GM18526 (cell line): ENCODE measurements around the gene RABEP1.

Experiments
- POLR2A ChIP-seq: IDR thresholded peaks from 3 replicates; pipeline ENCODE4 v1.6.1; 2011; ENCODE audit not compliant: insufficient read length; ENCODE audit errors: extremely low read depth

Gene RABEP1

DNA sequence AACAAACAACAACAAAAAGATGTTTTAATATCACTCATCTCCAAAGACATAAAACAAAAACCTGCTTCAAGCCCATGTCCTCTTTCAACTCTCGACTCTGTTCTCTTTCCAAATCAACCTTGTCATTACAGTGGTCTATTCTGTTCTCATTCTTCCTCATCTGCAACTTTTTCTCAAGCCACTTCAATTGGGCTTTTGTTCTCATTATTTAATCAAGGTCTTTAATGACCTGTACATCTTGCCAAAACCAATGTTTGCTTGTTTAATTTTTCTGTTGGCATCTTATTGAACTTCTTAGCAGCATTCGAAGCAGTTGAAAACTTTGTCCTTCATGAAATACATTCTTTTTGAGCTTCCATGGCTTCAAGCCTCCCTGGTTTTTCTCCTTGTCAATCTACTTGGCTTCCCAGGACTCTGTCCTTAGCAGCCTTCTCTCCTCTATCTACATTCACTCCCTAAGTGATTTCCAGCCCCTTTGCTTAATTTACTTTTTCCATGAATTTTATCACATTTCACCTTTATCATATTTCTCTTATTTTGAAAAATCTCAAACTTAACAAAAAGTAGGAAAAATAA lies 19.6 kb upstream of the RABEP1 start:
- no peak for TF ChIP-seq POLR2A

DNA sequence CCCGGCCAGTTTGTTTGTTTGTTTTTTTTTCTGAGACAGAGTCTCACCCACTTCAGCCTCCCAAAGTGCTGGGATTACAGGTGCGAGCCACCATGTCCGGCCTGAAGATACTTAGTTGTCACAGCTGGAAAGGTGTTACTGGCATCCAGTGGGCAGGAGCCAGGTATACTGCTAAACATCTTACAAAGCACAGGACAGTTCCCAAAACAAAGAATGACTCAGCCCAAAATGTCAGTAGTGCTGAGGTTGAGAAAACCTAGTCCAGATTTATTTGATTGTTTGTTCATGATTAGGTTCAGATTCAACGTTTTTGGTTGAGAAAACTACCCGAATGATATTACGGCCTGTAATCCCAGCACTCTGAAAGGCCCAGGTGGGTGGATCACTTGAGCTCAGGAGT lies 18.6 kb upstream of the RABEP1 start:
- no peak for TF ChIP-seq POLR2A

GRCh38 chr17:5264893-5265292 lies 17.2 kb upstream of the RABEP1 start:
- TF ChIP-seq POLR2A: no peak

GRCh38 chr17:5269241-5269960 lies 12.7 kb upstream of the RABEP1 start:
- no peak for TF ChIP-seq POLR2A

DNA sequence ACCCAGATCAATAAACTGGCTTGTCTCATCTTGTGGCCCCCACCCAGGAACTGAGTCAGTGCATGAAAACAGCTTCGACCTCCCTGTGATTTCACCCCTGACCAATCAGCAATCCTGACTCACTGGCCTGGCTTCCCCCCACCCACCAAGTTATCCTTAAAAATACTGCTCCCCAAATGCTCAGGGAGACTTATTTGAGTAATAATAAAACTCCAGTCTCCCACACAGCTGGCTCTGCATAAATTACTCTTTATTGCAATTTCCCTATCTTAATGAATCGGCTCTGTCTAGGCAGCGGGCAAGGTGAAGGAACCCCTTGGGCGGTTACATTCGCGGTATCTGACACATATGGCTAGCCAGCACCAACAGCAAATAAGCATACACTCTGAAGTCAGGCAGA lies 9.8 kb upstream of the RABEP1 start:
- no peak for TF ChIP-seq POLR2A

- TF ChIP-seq POLR2A: no peak
Measured at GRCh38 chr17:5282642-5283217, 646 bp downstream of the RABEP1 start.

GRCh38 chr17:5283571-5284315 lies 1.7 kb downstream of the RABEP1 start:
- TF ChIP-seq POLR2A: no peak

DNA sequence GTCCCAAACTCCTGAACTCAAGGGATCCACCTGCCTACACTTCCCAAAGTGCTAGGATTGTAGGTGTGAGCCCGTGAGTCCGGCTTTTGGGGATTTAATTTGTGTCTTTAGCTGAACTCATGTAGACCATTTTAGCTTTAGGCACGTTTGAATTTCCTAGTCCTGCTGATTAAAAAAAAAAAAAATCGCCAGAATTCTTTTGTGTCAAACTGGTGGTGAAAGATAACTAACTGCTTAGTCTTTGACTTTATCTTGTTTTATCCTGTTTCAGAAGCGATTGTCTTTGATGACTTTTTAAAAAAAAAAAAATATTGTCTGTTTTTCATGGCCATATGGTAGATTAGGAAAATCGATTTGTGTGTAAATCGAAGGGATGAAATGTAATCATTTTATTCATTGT lies 2.6 kb downstream of the RABEP1 start:
- TF ChIP-seq POLR2A: no peak

DNA sequence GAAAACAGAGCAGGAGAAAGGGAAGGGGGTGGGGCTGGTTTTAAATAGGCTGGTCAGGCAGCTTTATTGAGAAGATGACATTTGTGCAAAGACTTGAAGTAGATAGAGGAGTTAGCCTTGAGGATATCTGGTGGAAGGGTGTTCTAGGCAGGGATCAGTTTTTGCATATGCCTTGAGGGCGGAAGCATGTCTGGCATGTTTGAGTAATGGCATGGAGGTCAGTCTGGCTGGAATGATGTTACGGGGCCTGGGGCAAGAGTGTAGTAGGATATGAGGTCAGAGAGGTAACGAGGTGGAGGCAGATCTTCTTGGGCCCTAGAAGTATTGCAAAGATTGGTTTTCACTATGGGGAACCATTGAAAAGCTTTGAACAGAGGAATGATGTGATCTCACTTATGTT lies 4.8 kb downstream of the RABEP1 start:
- no peak for TF ChIP-seq POLR2A

DNA sequence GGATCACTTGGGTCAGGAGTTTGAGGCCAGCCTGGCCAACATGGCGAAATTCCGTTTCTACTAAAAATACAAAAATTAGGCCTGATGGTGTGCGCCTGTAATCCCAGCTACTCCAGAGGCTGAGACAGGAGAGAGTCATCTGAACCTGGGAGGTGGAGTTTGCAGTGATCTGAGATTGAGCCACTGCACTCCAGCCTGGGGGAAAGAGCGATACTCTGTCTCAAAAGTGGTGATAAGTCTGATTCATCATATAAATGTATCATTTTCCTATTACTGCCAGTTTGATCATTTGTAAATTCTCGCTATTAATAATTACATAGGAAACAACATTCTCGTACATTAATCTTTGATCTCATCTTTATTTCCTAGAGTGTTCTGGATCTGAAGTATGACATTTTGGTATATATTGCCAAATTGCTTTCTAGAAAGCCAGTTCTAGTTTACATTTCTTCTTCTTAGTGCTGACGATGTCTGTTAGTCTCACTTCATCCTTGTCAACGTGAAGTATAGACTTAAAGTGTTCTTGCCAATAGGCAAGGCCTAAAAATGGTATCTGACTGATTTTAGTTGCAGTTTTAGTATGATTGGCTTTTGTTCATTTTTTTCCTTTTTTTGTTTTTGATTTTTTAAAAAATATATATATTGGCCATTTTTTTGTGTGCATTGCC lies 9.7 kb downstream of the RABEP1 start:
- no peak for TF ChIP-seq POLR2A

DNA sequence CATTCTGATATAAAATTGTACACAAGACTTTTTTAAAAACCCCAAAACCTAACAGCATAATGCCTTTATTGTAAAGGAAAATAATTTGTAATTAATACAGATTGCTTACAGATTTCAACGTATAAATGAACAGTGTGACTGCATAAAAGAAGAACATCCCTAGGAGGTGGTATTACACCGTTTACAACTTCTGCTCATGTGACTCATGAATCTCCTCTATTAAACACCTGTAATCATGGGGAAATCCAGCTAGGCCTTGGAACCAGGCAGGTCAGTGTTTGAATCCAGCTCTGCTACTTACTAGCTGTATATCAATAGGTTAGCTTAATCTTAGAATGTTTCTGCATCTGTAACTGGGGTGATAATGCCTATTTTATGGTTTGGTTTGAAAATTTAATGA lies 15.2 kb downstream of the RABEP1 start:
- TF ChIP-seq POLR2A: no peak

GRCh38 chr17:5299383-5299782 lies 17.3 kb downstream of the RABEP1 start:
- TF ChIP-seq POLR2A: no peak

- no peak for TF ChIP-seq POLR2A
Measured at GRCh38 chr17:5304636-5305035, 22.6 kb downstream of the RABEP1 start.

DNA sequence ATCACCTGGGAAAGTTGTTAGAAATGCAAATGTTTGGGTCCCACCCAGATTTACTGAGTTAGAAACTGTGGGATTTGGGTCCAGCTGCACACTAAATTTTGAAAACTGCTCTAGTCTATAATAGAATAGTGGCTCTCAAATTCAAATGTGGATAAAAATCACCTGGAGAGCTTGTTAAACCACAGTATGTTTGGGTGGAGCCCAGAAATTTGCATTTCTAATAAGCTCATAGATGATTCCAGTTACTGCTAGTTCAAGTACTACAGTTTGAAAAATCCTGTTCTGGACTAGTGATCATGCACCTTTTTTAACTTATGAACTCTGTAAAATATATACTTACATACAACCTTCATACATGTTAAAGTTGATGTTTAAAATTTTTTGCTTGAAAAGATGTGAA lies 27.8 kb downstream of the RABEP1 start:
- TF ChIP-seq POLR2A: no peak

- no peak for TF ChIP-seq POLR2A
Measured at GRCh38 chr17:5325851-5326250, 43.8 kb downstream of the RABEP1 start.
